Erythroblast (primary cell): ENCODE data around the gene WDR31.
A peak's percentile ranks its signal among the peaks of the same experiment; 100 is the strongest.

Experiments
- DNase-seq, 2 experiments: peaks; one replicate each; lab custom pipeline; 2025; lab: John Stamatoyannopoulos, UW
- GATA1 ChIP-seq: IDR thresholded peaks from 2 replicates; pipeline ENCODE4 v1.6.1; 2011; ENCODE audit warnings: low read depth, mild to moderate bottlenecking, control low read depth, low read length, moderate library complexity
- POLR2A ChIP-seq: IDR thresholded peaks from 2 replicates; pipeline ENCODE4 v1.6.1; 2011; ENCODE audit warnings: mild to moderate bottlenecking, low read length

Gene WDR31

DNA sequence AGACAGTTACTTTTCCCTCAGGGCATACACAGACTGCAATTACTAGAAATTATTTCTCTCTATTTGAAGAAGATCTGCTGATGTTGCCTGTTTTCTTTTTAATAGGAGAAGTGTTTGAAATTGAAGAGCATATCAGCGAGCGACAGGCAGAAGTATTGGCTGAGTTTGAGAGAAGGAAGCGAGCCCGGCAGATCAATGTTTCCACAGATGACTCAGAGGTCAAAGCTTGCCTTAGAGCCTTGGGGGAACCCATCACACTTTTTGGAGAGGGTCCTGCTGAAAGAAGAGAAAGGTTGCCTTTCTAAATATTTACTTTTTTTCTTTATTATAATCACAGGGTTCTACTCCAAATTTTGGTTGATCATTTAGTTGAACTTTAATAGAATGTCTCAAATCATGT is 61.2 kb downstream of the WDR31 start:
- no peak for TF ChIP-seq POLR2A
- no peak for TF ChIP-seq GATA1
- DNase-seq = no peak

DNA sequence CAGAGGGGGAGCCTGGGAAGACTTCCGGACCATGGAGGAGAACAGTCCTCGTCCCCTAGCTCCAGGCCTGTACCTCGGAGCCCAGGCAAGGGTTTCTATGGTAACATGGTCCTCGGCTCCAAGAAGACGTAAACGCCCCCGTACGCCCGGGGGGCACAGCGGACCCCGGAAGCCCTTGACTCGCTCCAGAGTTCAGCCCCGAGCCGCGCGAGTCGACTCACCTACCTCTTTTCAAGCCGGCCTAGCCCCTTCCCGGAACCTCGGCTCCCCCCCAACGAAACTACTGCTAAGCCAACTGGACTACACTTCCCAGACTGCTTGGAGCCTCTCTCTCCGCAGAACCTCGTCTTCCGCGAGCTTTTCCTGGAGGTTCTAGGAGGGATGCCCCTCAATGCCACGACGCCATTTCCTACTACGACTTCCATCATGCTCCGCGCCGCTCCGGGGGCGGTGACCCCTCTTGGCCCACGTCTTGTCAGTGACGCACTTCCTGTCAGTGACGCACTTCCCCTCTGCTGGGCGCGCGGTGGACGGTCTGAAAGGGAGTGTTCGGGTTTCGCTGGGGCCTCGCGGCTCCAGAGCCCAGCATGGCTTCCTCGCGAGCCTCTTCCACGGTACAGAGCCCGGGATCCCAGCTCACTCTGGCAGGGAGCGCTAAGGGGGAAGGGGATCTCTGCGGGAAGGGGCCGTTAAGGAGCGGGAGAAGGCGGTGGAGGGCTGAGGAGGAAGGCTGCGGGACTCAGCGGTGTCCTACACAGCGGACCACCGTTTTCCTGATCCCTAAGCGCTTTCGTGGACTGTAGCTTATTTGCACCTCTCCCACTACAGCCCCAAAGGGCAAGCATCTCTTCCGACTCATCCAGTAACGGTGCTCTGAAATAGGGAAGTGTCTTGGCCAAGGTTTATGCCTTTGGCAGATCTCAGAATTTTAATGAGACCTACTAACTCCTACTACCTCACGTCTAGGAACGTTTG is 64.6 kb downstream of the WDR31 start, which contains the start of the genes CDC26 and PRPF4:
Gene CDC26 (minus strand): TSS at position 416 of the 975 bp plus-strand sequence. CDS start 3,065 bp downstream, outside the sequence.
Gene PRPF4 (plus strand): TSS at position 502 of the 975 bp plus-strand sequence. CDS start 86 bp downstream, at position 588.
- peak; percentile 97 to 98 for DNase-seq
- TF ChIP-seq GATA1 = no peak
- peak; percentile 98 for TF ChIP-seq POLR2A

DNA sequence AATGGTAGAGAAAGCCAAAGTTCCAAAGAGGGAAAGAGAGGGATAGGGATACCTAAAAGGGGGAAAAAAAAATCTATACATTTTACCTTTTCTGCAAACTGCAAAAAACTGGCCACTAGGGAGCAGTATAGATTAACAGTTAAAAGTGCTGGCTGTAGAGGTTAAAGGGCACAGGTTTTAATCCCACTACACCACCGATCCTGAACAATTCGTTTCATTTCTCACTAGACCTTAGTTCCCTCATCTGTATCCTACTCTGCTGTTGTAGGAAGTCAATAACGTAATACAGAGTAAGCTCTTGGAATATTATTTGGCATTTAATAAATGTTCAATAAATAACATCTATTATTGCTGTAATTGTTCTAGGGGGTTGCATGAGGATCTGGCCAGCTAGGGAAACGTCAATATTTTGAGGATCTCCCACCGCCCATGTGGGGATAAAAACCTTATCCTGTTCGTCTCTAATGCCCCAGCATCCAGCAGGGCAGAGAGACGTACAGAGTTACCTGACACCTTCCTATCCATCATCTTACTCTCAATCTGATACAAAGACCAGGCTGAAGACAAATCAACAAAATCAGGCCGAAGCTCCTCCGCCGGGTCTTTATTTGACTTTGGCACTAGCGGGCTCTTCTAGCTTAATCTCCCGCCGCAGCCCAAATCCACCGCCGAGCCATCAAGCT is 65.5 kb downstream of the WDR31 start:
- TF ChIP-seq POLR2A = no peak
- TF ChIP-seq GATA1 = no peak
- peak; percentile 78 to 86 for DNase-seq

DNA sequence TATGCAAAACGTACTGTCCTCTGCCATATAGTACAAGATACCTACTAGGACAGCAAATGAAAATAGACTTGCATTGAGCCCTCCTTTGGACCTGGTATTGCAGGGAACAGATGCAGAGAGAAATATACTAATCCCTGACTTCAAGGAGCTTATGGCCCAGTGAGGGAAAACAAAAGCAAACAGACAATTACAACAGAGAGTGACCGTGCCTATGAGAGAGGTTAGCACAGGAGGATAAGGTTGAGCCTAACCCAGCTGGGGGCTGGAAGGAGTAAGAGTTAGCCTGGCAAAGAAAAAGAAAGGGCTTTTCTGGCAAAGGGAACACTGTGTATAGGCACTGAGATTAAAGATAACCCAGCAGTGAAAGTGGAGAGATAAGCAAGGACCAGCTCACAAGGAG is 70.2 kb downstream of the WDR31 start:
- no peak for TF ChIP-seq GATA1
- DNase-seq = peak in 1 of 2 experiments; percentile 22

DNA sequence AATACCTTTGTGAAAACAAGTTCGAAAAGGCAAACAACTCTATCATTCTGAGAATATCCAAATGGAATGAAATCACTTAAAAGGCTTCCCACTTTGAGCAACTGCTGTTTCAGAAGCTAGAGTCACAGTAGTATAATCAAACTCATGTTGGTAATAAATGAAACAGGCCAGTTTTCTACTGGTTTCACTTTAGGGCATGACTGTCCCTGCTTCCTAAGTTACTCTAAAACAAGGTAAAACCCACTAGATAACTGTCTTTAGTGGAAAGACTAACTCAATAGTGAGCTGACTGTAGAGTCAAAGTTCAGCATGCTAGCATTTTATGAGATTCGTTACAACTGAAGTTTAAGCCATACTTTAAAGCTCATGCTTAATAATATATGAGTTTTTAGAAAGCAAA is 70.7 kb downstream of the WDR31 start:
- DNase-seq = peak in 1 of 2 experiments; percentile 8
- TF ChIP-seq GATA1 (no peak), POLR2A (no peak)

DNA sequence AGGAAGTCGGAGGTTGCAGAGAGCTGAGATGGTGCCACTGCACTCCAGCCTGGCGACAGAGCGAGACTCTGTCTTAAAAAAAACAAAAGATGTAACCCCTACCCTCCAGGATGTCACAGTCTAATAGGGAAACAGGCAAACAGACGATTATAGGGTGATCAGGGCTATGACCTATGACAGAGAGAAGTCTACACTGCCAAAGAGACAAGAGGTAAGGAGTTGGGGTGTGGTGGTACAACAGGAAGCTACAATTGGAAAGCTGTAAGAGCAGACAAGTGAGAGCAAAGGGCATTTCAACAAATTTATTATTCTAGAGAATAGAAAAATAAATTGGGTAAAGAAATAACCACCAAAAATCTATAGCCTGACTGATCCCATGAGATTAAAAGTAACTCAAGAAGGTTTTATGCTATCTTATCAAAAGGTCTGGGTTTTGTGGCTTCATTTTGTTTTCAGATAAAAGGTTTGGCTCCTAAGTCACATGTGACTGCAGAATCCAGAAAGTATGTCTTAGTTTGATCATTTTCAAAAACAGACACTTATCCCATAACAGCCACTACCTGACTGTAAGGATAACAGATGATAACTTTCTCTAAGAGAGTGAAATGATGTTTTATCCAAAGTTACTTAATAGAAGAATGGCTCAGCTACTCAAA is 72.0 kb downstream of the WDR31 start:
- TF ChIP-seq GATA1 = no peak
- TF ChIP-seq POLR2A = no peak
- DNase-seq = peak; percentile 44 to 88

DNA sequence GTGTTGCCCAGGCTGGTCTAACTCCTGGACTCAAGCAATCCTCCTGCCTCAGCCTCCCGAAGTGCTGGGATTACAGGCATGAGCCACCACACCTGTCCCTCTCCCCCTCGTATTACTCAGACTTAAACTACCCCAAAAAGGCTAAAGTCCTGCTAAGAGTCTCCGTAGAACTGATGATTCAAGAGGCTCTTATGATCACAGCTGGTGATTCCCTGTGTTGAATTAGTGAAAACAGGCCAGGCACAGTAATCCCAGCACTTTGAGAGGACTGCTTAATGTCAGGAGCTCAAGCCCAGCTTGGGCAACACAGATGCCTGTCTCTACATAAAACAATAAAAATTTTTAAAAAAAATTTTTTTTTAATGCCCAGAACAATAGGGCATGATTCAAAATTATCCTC is 73.9 kb downstream of the WDR31 start:
- DNase-seq = no peak
- no peak for TF ChIP-seq POLR2A
- no peak for TF ChIP-seq GATA1
